GM19351 (cell line): ENCODE measurements around the gene LIN7A.

Experiments used
- ATAC-seq: cut with Tn5 transposase; IDR thresholded peaks from one replicate; pipeline ENCODE4 v1.9.1; 2021; ENCODE audit warnings: mild to moderate bottlenecking, moderate library complexity; ENCODE audit not compliant: unreplicated experiment

LIN7A gene

GRCh38 chr12:80861641-80862378 lies 75.9 kb downstream of the LIN7A start:
- ATAC-seq = no peak

- ATAC-seq = no peak
These were observed 76.8 kb downstream of the LIN7A start for GRCh38 chr12:80860928-80861327.

- ATAC-seq = no peak
These were observed 77.5 kb downstream of the LIN7A start for GRCh38 chr12:80860206-80860605.

- no peak for ATAC-seq
These were observed 79.4 kb downstream of the LIN7A start for GRCh38 chr12:80858356-80858755.

GRCh38 chr12:80857311-80857710 lies 80.4 kb downstream of the LIN7A start:
- no peak for ATAC-seq

GRCh38 chr12:80849337-80849736 lies 88.4 kb downstream of the LIN7A start:
- ATAC-seq = no peak

GRCh38 chr12:80848858-80849257 lies 88.9 kb downstream of the LIN7A start:
- no peak for ATAC-seq

GRCh38 chr12:80847575-80847974 lies 90.2 kb downstream of the LIN7A start:
- no peak for ATAC-seq

GRCh38 chr12:80846952-80847351 lies 90.8 kb downstream of the LIN7A start:
- ATAC-seq = no peak

- ATAC-seq = no peak
These were observed 92.1 kb downstream of the LIN7A start for GRCh38 chr12:80845639-80846038.

GRCh38 chr12:80843969-80844368 lies 93.8 kb downstream of the LIN7A start:
- no peak for ATAC-seq

- peak; percentile 52 for ATAC-seq
These were observed 99.0 kb downstream of the LIN7A start for GRCh38 chr12:80838708-80839107.

GRCh38 chr12:80838024-80838658 lies 99.6 kb downstream of the LIN7A start:
- ATAC-seq = peak; percentile 17

GRCh38 chr12:80837342-80837978 lies 100.3 kb downstream of the LIN7A start:
- peak; percentile 60 for ATAC-seq

GRCh38 chr12:80834724-80835123 lies 103.0 kb downstream of the LIN7A start:
- no peak for ATAC-seq

- ATAC-seq = peak; percentile 51
These were observed 107.1 kb downstream of the LIN7A start for GRCh38 chr12:80830533-80831088.

GRCh38 chr12:80829767-80830166 lies 108.0 kb downstream of the LIN7A start:
- no peak for ATAC-seq

- no peak for ATAC-seq
These were observed 112.2 kb downstream of the LIN7A start for GRCh38 chr12:80825506-80825905.

- no peak for ATAC-seq
These were observed 114.3 kb downstream of the LIN7A start for GRCh38 chr12:80823393-80823792.

- peak; percentile 60 for ATAC-seq
These were observed 116.2 kb downstream of the LIN7A start for GRCh38 chr12:80821513-80822000.

GRCh38 chr12:80818878-80819277 lies 118.9 kb downstream of the LIN7A start:
- no peak for ATAC-seq

- no peak for ATAC-seq
These were observed 122.4 kb downstream of the LIN7A start for GRCh38 chr12:80815351-80815750.
